IMR-90 (cell line): ENCODE data around the gene FOXO3.

ENCODE experiments used
- CEBPB ChIP-seq: IDR thresholded peaks from 2 replicates; pipeline ENCODE4 v1.6.1; 2012; ENCODE audit warnings: low read depth, low read length, improper control_type of control experiment
- FOS ChIP-seq: fragments of 150-350 bp; IDR thresholded peaks from 2 replicates; pipeline ENCODE4 v1.6.1; 2016; ENCODE audit warnings: low read depth, low read length
- MAFK ChIP-seq: IDR thresholded peaks from 2 replicates; pipeline ENCODE4 v1.6.1; 2012; ENCODE audit warnings: low read depth, low read length, improper control_type of control experiment
- MXI1 ChIP-seq: IDR thresholded peaks from 2 replicates; pipeline ENCODE4 v1.6.1; 2012; ENCODE audit warnings: low read depth, mild to moderate bottlenecking, low read length, moderate library complexity, borderline replicate concordance
- NFE2L2 ChIP-seq: fragments of 150-350 bp; IDR thresholded peaks from 2 replicates; pipeline ENCODE4 v1.6.1; 2016; ENCODE audit warnings: low read depth, mild to moderate bottlenecking, low read length
- POLR2A ChIP-seq: IDR thresholded peaks from 2 replicates; pipeline ENCODE4 v1.6.1; 2012; ENCODE audit warnings: mild to moderate bottlenecking, low read depth, low read length
- RAD21 ChIP-seq: IDR thresholded peaks from 2 replicates; pipeline ENCODE4 v1.6.1; 2012; ENCODE audit warnings: low read length, improper control_type of control experiment
- RFX5 ChIP-seq: IDR thresholded peaks from 2 replicates; pipeline ENCODE4 v1.8.0; 2012; ENCODE audit warnings: low read depth, mild to moderate bottlenecking, low read length, moderate library complexity
- SMC3 ChIP-seq: fragments of 150-350 bp; IDR thresholded peaks from 2 replicates; pipeline ENCODE4 v1.6.1; 2016; ENCODE audit warnings: low read depth, mild to moderate bottlenecking, antibody characterized with exemption, low read length, moderate library complexity
- TF ChIP-seq, protein P1 (sequence below): conservative IDR thresholded peaks from 2 replicates; pipeline ENCODE4 v1.5.1; 2012; ENCODE audit warnings: mild to moderate bottlenecking, low read depth, low read length, improper control_type of control experiment
- TF ChIP-seq, protein P2 (sequence below): fragments of 150-350 bp; IDR thresholded peaks from 2 replicates; pipeline ENCODE4 v1.6.1; 2016; ENCODE audit warnings: low read depth, mild to moderate bottlenecking, low read length, moderate library complexity, borderline replicate concordance

DNA sequence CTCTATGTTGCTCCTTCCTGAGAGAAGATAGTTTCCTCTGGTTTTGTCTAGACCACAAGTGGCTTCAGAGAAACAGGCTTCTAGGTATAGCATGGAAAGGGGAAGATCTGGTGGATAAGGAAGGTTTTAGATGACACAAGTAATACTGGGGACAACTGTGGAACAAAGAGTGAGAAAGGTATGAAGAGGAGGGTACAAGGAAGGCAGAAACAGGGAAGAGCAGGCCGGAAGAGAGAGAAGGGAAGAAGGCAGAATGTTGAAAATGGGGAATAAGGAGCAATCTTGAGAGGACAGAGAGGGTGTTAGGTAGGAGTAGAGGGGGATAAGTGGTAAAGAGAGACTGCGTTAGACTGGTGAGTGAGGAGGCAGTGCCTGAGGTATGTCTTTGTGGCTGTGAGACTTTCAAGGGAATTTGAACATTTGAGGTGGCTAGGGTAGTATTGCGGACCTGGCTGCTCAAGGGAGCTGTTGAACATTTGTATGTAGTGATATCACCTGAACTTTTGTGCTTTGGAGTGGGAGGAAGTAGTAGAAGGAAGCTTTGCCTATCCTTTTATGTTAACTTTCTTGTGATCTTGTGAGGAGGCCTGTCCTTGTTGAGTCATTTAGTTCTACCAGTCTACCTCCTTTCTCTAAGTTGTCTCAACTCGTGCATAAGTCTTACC is 69.5 kb downstream of the FOXO3 start:
- no peak for TF ChIP-seq MAFK
- TF ChIP-seq, protein P1, sequence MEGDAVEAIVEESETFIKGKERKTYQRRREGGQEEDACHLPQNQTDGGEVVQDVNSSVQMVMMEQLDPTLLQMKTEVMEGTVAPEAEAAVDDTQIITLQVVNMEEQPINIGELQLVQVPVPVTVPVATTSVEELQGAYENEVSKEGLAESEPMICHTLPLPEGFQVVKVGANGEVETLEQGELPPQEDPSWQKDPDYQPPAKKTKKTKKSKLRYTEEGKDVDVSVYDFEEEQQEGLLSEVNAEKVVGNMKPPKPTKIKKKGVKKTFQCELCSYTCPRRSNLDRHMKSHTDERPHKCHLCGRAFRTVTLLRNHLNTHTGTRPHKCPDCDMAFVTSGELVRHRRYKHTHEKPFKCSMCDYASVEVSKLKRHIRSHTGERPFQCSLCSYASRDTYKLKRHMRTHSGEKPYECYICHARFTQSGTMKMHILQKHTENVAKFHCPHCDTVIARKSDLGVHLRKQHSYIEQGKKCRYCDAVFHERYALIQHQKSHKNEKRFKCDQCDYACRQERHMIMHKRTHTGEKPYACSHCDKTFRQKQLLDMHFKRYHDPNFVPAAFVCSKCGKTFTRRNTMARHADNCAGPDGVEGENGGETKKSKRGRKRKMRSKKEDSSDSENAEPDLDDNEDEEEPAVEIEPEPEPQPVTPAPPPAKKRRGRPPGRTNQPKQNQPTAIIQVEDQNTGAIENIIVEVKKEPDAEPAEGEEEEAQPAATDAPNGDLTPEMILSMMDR, result no peak
- TF ChIP-seq RAD21, result no peak
- TF ChIP-seq SMC3, result no peak
- no peak for TF ChIP-seq FOS
- no peak for TF ChIP-seq POLR2A
- no peak for TF ChIP-seq CEBPB
- no peak for TF ChIP-seq MXI1
- TF ChIP-seq, protein P2, sequence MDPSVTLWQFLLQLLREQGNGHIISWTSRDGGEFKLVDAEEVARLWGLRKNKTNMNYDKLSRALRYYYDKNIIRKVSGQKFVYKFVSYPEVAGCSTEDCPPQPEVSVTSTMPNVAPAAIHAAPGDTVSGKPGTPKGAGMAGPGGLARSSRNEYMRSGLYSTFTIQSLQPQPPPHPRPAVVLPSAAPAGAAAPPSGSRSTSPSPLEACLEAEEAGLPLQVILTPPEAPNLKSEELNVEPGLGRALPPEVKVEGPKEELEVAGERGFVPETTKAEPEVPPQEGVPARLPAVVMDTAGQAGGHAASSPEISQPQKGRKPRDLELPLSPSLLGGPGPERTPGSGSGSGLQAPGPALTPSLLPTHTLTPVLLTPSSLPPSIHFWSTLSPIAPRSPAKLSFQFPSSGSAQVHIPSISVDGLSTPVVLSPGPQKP, result no peak
- TF ChIP-seq NFE2L2, result no peak
- no peak for TF ChIP-seq RFX5
